Stimulated activated CD4-positive, alpha-beta T cell treated with anti-CD3 and anti-CD28 coated beads, Interleukin-4, amount 100 ng/mL, for 48 hours (primary cell): ENCODE results near the gene DNAJB14.

Experiments used
- DNase-seq, 2 donors: peaks; one replicate each; pipeline ENCODE4 v3.0.0-alpha.2; 2020; ENCODE audit warnings: low read depth in 2 of 2

Gene DNAJB14

DNA sequence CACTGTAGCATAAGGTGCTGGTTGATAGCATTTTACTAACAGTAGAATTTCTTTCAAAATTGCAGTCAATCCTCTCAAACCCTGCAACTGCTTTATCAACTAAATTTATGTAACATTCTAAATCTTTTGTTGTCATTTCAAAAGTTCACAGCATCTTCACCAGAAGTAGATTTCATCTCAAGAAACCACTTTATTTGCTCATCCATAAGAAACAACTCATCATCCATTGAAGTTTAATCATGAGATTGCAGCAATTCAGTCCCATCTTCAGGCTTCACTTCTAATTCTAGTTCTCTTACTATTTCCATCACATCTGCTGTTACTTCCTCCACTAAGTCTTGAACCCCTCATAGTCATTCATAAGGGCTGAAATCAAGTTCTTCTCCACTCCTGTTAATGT, 73.8 kb downstream of the DNAJB14 start:
- DNase-seq = no peak

DNA sequence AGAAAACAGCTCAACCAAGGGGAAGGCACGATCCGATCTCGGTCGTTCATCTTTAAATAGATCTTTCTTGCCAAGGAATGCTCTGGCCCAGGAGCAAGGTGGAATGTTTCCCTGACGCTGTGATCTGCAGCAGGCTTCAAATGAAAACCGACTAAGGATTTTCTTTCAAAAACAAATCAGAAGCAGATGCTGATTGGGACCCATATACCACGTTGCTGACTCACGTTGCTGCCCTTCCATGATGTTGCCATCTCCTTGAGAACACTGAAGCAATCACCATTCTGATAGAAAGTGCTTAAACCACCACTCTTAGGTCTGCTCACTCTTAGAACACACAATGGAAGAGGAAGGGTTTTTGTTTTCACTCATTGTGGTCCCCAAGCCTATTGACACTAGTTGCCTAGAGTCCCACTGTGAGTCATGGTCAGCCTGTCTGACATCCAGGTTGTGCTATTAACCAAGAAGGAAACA, 78.3 kb downstream of the DNAJB14 start:
- no peak for DNase-seq

GRCh38 chr4:99863804-99864203, 82.6 kb downstream of the DNAJB14 start:
- no peak for DNase-seq

GRCh38 chr4:99861120-99861905, 85.1 kb downstream of the DNAJB14 start:
- DNase-seq = no peak

DNA sequence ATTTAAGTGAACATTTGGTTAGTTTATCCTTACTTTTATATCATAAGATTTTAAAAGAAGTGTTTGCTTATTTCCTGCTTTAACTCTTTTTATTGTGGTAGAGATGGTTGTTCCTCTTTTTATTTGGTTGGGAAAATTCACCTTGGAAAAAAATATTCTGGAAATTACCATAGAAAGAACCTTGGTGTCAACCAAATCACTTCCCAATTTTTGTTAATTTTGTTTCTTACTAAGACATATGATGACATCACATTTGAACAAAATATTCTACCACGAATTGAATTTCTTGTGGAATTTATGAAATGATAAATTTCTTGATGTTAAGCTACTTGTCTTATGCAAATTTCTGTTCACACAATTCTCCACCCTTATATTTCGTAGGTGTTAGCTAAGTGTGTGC, 85.9 kb downstream of the DNAJB14 start:
- no peak for DNase-seq

GRCh38 chr4:99859618-99860017, 86.8 kb downstream of the DNAJB14 start:
- DNase-seq = no peak

GRCh38 chr4:99857307-99857706, 89.1 kb downstream of the DNAJB14 start:
- no peak for DNase-seq

GRCh38 chr4:99856166-99856565, 90.3 kb downstream of the DNAJB14 start:
- no peak for DNase-seq

- no peak for DNase-seq
Measured at GRCh38 chr4:99855678-99856077, 90.7 kb downstream of the DNAJB14 start.

GRCh38 chr4:99853999-99854398, 92.4 kb downstream of the DNAJB14 start:
- no peak for DNase-seq

GRCh38 chr4:99853190-99853589, 93.2 kb downstream of the DNAJB14 start:
- DNase-seq = no peak

GRCh38 chr4:99852199-99852749, 94.1 kb downstream of the DNAJB14 start:
- DNase-seq = no peak

GRCh38 chr4:99848591-99849001, 97.8 kb downstream of the DNAJB14 start:
- DNase-seq = no peak

- DNase-seq = no peak
Measured at GRCh38 chr4:99847362-99847976, 98.9 kb downstream of the DNAJB14 start.

GRCh38 chr4:99846891-99847290, 99.5 kb downstream of the DNAJB14 start:
- no peak for DNase-seq
